Stimulated activated CD8-positive, alpha-beta memory T cell treated with anti-CD3 and anti-CD28 coated beads, Interleukin-12 subunit alpha, Interleukin-12 subunit beta, amount 100 ng/mL, for 24 hours (primary cell): ENCODE data around the gene STPG1.

Source experiments
- DNase-seq: peaks from one replicate; pipeline ENCODE4 v3.0.0-alpha.2; 2020; ENCODE audit errors: extremely low read depth

STPG1 gene

DNA sequence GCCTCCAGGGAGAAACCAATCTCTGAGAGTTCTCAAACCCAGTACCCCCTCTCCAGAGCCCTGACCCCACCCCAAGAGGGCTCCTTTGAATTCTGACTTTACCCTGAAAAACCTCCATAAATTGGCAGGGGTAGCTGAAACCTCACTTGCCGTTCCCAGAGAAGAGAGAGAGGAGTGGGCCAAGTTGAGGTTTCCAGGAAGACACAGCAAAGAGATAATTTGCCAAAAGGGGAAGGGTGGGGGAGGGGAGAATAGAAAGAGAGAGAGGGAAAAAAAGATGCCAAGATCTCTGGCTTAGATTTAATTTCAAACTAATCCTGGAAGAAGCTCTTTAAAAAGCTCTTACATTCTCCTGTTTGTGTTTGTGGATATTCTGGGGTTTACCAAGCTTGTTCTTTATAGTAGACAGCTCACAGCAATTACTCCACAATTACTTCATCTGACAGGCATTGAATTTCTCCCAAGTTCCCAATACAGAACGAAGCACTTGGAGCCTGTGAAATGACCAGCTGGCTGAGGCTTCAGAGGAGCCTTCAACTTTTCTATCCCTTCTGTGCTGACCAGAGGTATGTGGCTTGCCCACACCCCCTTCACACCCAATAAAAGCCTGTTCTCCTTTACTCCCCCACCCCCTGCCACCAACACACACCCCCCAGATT, 95.5 kb downstream of the STPG1 start:
- no peak for DNase-seq

DNA sequence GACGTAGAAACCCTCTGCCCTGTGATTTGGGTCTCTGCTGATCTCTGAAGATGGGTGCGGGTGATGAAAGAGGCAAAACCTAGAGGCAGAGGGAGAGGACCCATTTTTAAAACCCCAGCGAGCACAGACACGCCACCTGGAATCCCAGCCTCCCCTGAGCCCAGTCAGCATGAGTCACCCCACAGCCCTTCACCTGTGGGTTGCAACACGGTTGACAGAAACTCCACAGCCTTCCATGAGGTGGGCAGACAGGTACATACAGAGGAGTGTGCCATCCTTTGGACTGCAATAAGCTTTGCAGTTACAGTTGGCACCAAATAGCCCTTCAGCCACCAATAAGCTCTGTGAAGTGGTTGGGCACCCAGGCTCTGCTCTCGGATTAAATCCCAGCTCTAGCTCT, 96.5 kb downstream of the STPG1 start:
- no peak for DNase-seq

DNA sequence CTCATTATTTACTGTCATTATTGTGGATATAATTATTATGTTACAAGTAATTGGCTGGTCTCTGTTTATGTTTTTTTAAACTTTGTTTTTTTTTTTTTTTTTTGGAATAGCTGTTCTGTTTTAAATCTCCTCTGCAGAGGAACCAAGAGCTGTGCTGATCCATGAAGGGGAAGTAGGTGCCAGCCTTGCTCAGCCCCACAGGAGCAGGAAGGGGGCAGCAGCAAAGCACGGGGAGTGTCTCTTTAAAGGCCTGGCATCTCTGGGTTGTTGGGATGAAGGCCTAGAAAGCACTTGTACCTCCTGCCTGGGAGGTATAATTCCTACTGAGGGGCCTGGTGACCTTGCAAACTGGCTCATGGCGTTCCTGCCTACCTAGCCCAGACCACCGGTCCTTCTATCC, 96.9 kb downstream of the STPG1 start:
- no peak for DNase-seq

DNA sequence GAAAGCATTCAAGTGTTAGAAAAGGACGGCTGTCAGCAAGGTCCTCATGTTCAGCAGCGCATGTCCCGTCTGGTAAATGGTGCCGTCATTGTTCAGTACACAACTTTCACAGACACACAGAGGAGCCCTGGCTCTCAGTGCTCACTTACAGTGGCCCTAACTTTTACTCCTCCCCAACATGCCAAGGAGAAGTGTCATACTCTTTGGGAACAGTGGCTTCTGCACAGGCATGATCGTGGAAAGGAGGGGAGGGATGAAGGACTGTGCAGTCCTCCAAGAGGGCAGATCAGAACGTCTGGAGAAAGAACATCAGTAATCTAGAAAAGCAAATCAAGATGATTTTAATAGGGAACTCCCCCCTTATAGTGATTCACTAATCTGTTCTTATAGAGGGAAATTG, 98.2 kb downstream of the STPG1 start:
- no peak for DNase-seq

DNA sequence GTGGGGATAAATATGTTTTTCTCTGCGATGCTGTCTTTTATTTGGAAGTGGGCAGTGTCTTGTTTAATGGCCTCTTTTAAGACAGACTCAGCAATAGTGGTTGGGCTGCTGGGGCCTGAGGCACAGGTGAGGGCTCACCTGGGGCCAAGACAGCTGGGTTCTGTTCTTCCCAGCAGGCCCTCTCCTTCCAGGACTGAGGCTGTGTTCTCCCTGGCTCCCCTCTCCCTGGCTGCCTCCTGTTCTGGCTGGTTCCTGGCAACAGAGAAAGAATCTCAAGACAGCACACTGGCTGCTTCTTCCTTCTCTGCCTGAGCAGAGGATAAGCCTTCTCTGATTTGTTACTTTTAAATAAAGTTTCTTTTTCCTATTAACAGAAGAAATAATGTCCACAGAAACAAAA, 101.8 kb downstream of the STPG1 start:
- no peak for DNase-seq

DNA sequence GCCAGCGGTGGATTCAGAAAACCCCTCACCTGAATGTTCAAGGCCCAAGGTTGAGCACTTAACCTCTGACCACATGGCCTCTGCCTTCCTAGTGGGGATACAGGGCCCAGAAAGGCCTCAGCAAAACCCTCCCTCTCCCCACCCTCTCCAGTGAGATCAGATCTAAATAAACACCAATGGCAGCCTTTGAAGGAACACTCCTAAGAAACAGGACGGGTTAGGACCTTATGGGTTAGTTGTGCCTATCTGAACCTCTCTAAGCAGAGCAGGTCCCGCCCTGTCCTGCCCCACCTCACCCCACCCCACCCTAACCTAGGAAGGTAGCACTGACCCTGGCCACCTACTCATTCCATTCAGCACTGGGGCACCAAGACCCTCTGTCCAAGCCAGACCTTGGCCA, 102.3 kb downstream of the STPG1 start:
- DNase-seq = no peak

DNA sequence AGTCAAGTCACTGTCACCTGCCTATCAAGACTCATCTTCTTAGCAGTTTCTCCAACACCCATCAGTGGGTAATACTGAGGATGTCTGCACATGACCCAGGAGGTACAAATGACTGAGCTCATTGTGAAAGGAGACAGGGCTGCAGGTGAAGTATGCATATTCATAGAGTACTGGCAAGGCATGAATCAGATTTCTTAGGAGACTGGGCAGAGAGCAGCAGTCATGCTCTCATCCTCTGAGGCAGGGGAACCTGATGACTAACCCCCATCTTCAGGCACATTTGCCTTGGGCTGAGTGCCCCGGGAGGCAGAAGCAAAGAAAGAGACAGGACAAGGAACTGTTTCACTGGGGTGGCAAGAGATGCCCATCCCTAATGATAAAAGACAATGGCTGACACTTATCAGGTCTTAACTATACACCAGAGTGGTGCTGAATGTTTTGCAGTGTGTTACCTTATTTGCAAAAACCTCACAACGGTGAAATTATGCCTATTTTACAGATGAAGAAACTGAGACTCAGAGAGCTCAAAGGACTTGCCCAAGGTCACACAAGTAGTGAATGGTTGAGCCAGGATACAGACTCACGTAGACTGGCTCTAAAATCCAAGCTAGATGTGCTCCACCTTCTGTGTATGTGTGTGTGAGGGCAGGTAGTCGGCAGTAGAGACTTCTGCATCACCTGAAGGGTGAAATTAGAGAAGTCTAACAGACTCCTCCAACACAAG, 103.7 kb downstream of the STPG1 start:
- no peak for DNase-seq

DNA sequence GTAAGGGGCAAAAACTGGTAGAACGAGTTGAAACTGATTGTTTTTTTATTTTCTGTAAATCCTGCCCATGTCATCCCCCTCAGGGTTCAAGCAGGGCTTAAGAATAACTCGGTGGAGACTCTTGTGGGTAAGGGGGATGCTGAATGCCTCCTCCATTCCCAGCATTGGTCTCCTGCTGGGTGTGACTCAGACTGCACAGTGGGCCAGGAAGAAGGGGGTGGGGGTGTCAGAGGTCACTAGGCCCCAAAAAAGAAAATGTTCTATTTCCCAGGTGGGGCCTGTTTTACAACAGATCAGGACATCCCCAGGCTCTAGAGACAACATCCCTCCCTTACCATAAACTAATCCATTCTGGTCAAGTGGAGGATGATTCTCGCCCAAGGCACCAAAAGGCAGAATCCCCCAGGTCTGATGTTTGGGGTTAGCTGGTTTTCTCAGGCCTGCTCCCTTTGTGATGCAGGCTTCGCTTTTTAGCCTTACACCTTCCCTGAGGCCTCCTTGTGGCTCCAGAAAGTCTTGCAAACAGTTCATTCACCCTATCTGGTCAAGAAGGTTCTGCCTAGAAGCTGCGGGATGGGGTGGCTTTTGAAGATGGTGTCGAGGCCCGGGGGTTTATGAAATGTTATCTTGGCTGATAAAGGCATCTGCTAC, 105.1 kb downstream of the STPG1 start:
- DNase-seq = no peak
